Subcutaneous adipose tissue (tissue), 4 donors: ENCODE data around the gene GAMT. TPM values are rescaled to one million over a fixed set of nuclear protein-coding genes. Genes with fewer than 3 reads are reported as not detected.

Source experiments
- total RNA-seq, 4 donors: library from RNA; depleted of rRNA; stranded (reverse); fragments of >200 nt; gene quantifications; one replicate each; pipeline ENCODE4 v1.1.0, GENCODE V29; 2016
- TF ChIP-seq, protein P1 (sequence below): fragments of 450-650 bp; IDR thresholded peaks from one replicate; pipeline ENCODE4 v1.5.1; 2016; ENCODE audit warnings: low read depth, mild to moderate bottlenecking, control low read depth, antibody characterized with exemption, moderate library complexity

GAMT gene
- total RNA-seq, 4 donors from 2014 or later = 4.2 to 29.3 (median 17.2) TPM

DNA sequence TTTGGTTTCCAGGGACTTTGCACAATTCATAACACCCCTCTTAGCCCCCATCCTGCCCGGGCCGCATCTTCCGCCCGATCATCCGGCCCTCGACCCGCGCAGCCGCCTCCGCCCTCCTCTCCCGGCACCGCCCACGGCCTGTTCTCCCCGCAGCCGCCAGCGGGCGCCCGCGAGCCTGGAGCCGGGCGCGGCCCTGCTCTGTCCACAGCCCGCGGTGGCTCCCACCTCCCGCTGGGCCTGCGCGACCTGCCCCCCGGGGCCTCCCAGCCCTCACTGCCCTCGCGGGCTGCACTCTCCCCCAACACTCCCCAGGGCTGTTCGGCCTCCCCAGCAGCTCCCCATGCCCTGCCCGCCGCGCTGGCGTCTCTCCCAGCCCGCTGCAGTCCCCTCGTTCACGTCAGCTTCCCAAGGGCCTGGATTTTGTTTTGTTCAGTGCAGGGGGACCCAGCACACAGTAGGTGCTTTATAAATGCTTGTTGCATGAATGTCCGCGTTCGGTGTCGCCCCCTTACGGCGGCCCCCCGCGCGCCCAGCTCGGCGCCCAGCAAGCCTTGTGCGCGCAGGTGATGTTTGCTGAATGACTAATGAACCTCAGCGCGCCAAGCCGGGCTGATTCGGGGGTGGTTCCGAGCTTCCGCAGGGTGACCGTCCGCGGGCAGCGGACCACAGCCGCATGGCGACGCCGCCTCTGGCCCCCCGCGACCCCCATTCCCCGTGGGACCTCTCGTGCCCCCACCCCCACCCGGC, 44.0 kb upstream of the GAMT start:
- TF ChIP-seq, protein P1, sequence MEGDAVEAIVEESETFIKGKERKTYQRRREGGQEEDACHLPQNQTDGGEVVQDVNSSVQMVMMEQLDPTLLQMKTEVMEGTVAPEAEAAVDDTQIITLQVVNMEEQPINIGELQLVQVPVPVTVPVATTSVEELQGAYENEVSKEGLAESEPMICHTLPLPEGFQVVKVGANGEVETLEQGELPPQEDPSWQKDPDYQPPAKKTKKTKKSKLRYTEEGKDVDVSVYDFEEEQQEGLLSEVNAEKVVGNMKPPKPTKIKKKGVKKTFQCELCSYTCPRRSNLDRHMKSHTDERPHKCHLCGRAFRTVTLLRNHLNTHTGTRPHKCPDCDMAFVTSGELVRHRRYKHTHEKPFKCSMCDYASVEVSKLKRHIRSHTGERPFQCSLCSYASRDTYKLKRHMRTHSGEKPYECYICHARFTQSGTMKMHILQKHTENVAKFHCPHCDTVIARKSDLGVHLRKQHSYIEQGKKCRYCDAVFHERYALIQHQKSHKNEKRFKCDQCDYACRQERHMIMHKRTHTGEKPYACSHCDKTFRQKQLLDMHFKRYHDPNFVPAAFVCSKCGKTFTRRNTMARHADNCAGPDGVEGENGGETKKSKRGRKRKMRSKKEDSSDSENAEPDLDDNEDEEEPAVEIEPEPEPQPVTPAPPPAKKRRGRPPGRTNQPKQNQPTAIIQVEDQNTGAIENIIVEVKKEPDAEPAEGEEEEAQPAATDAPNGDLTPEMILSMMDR = no peak

DNA sequence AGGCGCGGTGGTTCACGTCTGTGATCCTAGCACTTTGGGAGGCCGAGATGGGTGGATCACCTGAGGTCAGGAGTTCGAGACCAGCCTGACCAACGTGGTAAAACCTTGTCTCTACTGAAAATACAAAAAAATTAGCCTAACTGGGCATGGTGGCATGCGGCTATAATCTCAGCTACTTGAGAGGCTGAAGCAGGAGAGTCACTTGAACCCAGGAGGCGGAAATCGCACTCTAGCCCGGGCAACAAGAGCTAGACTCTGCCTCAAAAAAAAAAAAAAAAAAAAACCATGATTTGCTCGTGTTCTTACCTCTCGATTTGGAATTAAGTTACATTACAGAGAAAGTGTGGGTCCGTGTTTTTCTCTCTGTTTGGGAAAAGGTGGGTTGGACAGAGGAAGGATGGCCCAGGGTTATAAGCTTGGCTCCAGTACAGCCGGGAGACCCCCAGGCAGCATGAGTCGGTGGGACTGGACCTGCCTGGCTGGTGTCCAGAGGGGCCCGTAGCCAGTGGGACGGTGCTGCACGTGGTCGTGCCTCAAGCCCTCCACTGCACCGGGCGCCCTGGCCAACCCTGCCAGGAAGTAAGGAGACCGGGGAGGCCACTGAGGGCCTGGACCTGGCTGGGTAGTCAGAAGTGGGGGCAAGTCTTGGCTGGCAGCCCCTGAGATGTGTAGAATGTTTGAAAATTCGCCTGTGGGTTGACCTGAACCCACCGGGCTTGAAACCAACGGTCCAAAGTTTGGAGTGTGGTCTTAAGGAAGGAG, 40.5 kb upstream of the GAMT start:
- TF ChIP-seq, protein P1 = no peak

DNA sequence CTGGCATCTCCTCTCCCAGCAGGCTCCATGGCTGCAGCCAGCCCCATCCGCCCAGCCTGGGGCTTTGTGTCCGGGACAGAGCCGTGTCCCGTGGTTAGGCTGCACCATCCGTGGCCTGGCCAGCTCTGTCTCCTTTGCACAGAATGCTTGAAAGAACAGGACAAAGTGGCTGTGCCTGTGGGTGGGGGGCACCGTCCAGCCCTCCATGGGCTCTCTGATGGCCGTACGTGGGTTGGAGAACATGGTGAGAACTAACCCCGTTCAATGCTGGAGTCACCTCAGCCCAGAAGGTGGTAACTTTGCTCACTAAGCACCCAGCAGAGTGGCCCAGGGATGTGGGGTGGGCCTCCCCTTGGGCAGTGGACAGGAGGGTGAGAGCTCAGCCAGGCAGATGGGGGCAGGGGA, 39.7 kb upstream of the GAMT start:
- TF ChIP-seq, protein P1 = no peak

DNA sequence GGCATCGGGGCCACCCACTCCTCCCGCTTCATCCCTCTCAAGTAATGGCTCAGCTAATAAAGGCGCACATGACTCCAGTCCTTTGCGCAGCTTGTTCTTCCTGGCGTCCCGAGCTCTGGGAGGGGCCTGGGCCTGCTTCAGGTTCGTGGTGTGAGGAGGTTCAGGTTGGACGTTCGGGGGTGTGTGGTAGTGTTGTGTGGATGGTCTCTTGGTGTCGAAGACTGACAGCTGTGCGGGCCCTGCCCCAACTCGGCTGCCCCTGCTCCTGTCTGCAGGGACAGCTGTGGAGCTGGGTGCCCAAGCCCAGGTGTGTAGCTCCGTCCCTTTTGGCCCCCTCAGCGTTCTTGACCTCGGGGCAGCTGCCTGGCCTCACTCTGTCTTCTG, 39.1 kb upstream of the GAMT start:
- TF ChIP-seq, protein P1 = no peak

DNA sequence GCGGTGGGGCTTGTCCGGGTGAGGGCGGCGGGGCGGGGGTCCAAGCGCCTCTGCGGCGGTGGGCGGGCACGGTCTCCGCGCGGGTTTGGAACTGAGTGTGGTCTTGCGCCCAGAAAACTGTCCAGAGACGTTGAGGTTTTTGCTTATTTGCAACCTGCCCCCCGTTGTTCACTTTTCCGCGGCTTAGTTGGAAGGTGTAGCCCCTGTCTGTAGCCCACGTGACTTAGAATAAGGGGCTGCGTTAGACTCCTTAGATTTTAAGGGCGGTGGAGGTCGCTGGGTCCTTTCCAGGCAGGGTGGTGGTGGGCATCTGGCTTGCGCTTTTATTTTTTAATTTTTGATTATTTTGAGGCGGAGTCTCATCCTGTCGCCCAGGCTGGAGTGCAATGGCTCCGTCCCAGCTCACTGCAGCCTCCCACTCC, 37.6 kb upstream of the GAMT start:
- TF ChIP-seq, protein P1 = no peak

DNA sequence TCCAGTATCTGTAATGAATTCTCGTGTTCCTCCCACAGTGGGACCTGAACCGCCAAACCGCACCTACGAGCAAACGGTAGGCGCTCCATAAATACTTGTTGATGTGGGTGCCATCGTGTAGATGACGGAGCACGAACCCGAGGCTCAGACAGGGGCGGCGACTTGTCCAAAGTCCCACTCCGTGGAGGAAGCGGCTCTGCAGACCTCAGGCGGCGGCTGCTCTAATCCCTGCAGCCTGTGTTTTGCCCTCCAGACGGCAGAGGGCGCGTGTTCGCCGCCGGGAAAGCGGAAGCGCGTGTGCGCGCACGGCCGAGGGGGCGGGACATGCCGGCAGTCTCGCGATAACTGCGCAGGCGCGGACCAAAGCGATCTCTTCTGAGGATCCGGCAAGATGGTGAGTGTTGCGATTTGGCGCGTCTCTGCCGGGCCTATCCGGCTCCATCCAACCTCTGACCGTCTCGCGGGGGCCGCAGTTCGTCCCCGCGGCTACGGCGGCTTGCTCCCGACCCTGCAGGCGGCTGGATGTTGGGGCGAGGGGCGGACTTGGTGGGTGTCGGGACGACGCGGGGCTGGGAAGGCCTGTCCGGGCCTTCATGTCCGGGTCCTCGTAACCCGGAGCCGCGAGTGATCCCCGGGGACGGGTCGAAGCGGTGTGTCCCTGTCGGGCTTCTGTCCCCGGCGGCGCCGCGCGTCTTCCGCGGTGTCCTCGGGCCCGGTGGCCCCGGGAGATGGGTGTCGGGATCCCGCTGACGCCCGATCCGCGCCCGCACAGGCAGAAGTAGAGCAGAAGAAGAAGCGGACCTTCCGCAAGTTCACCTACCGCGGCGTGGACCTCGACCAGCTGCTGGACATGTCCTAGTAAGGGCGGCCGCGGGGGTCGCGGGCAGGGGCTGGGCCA, 36.9 kb upstream of the GAMT start, which contains the start of gene RPS15:
Gene RPS15 (plus strand): TSS at position 362 of the 898 bp plus-strand sequence. CDS start 30 bp downstream, at position 392.
- TF ChIP-seq, protein P1 = no peak
